ENCODE data around the gene PNMA3. TPM values are rescaled to one million over a fixed set of nuclear protein-coding genes. Genes with fewer than 3 reads are reported as not detected.
"Not testable (repeated sequence)": the region's sequence is repeated elsewhere in the genome, so short reads cannot be mapped to it uniquely, and the experiment has no call there.

The PNMA3 gene
- total RNA-seq, 1 experiment from 2014 or later: 0.08 TPM

GRCh38 chrX:153074262-153074899 lies 18.1 kb downstream of the PNMA3 start:
- no peak for DNase-seq (ENCODE audit: low spot score)

- no peak for DNase-seq (ENCODE audit: low spot score)
Observed at GRCh38 chrX:153074935-153075334, 18.7 kb downstream of the PNMA3 start.

- DNase-seq (ENCODE audit: low spot score): no peak
Observed at GRCh38 chrX:153075366-153075765, 19.1 kb downstream of the PNMA3 start.

GRCh38 chrX:153077437-153078135 lies 21.3 kb downstream of the PNMA3 start:
- not testable (repeated sequence) for DNase-seq (ENCODE audit: low spot score)

GRCh38 chrX:153083238-153083923 lies 27.1 kb downstream of the PNMA3 start:
- DNase-seq (ENCODE audit: low spot score): not testable (repeated sequence)

- no peak for DNase-seq (ENCODE audit: low spot score)
Observed at GRCh38 chrX:153102418-153102817, 46.1 kb downstream of the PNMA3 start.

- DNase-seq (ENCODE audit: low spot score): not testable (repeated sequence)
Observed at GRCh38 chrX:153104959-153105358, 48.7 kb downstream of the PNMA3 start.

GRCh38 chrX:153106092-153106801 lies 50.0 kb downstream of the PNMA3 start:
- DNase-seq (ENCODE audit: low spot score): not testable (repeated sequence)

Other genes with a start within 250 kb of the PNMA3 start
- 68.5 and 69.1 TPM in 2 replicates for gene CETN2, start 225.7 kb upstream of the PNMA3 start, total RNA-seq (2014; rRNA removed; shearing (Covaris generic))
- 14.8 and 24.5 TPM in 2 replicates for gene NSDHL, start 225.4 kb upstream of the PNMA3 start, total RNA-seq (2014; rRNA removed; shearing (Covaris generic))
- gene ZNF185, start 158.4 kb upstream of the PNMA3 start, total RNA-seq (2014; rRNA removed; shearing (Covaris generic)): 0.37 and 0.62 TPM in 2 replicates
- not detected in 2 replicates for gene PNMA5, start 62.4 kb upstream of the PNMA3 start, total RNA-seq (2014; rRNA removed; shearing (Covaris generic))
- 0.29 and 0.68 TPM in 2 replicates for gene PNMA6A, start 16.0 kb downstream of the PNMA3 start, total RNA-seq (2014; rRNA removed; shearing (Covaris generic))
- gene MAGEA1, start 122.8 kb downstream of the PNMA3 start, total RNA-seq (2014; rRNA removed; shearing (Covaris generic)): 153 and 209 TPM in 2 replicates

Measured in H4 (cell line).